Stimulated activated CD8-positive, alpha-beta memory T cell treated with anti-CD3 and anti-CD28 coated beads, Interleukin-2, amount 100 ng/mL, for 48 hours (primary cell): Measurements from ENCODE around the gene RHOBTB3.
A peak's percentile ranks its signal among the peaks of the same experiment; 100 is the strongest.

Experiments used
- DNase-seq, 2 donors: peaks; one replicate each; pipeline ENCODE4 v3.0.0-alpha.2; 2020; ENCODE audit warnings: low read depth in 2 of 2

RHOBTB3 gene

DNA sequence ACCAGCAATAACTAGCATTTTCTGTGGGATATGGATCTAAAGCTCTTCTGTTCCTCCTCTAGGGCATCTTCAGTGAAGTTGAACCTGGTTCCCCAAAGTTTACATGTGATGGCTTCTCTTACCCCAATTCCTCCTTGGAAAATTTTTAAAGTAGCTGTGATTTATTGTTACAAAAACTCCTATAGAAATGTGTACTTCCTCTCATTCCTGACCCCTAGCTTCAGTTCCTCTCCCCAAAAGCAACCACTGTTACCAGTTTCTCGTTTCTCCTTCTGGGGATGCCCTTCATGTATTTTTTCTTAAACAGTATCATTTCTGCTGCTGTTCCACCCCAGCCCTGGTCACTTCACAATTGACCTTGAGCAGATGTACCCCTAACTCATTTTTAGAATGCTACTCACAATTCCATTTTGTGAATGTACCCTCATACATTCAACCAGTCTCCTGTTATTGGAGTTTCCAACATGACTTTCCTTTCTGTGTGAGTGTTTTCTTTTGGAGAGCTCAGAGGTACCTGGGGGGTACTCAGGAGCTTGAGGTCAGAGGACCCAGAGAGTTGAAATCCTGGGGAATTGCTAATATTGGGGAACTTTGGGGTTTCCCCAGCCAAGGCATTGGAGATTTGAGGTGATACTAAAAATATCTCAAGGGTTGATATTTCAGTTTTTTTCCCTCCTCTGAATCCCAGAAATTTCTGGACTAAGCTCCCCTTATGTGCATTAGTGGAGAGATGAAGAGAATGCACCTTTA is 110.0 kb downstream of the RHOBTB3 start:
- no peak for DNase-seq

DNA sequence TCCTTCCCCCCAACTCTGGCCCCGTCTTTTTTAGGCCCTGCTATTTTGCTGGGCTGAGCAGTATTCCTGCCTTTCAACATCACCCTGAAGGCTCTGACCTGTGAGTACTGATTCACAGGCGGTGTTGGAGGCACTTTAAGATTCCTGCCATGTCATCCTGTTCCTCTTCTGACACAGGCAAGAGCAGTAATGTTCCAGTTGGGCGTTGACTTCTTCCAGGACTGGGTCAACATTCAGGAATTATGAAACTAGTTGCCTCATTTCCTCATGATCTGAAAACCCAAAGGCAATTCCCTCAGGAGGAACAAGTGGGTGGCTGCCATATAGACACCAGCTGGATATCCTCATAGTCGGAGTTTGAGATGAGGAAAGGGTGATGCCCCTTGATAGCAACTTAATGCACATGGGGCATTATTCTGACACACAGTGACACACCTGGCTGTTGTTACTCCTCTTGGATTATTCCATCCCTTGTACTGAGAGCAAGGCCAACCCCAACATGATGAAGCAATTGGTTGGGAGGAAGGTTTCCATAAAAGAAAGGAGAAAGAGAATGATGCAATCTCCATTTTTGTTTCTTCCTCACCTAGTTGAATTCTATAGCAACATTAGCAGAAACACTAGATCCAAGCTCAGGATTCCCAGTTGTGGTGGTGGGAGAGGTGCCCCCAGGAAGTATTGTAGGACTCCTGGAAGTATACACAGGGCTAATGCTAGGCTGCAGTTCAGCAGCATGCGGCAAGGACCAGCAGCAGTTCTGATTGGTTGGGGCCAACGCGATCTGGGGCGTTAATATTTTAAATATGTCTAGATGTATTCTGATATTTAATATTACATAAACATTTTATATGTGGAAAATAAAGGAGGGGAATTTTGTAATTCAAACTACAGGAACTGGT is 111.0 kb downstream of the RHOBTB3 start:
- DNase-seq: no peak

DNA sequence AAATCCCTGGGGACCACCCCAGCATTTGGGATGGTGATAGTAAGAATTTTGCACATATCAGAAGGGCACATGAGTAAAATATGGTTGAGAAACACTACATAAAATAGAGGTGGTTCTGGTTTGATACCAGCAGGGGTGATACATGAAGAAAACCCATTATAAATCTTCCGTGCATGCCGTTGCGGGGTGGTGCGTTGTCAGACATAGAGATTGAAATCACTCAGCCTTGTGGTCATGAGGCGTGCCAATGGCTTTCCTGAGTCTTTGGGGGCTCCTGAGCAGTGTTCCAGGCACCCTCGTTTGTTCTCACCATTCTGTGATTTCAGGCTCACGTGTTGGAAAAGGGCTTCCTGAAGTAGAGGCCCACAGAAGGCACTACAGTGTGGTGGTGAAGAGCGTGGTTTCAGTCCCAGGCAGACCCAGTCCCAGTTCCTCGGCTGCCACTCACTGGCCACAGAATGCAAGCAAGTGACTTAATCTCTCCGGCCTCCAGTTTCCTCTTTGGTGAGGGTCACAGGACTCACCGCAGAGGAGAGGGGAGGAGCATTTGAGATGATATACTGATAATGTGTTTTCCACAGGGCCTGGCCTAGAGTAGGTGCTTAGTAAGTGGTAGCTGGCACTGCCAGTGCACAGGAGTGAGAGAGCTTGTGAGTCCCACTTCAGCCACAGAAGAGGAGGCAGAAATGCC is 111.9 kb downstream of the RHOBTB3 start:
- DNase-seq: peak; percentile 35 to 41

DNA sequence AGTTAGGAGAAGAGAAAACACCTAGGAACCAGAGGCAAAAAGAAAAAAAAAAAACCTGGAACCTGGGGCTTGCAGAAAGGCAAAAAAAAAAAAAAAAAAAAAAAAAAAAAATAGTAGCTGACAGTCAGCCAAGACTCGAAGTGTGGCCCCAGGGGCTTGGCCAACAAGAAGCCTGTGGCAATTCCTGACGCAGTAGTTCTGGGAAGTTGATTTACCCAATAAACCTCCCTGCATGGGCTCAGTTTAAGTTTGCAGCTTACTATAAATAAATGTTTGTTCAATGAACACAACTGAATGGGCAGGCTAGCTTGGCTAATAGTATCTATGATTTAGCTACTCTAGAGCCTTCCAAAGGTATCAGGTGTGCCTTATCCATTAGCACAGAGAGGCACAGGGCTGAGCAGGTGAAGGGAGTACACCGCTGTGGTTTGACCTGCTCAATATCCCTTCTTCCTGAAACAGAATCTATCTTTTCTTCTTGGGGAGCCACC is 112.6 kb downstream of the RHOBTB3 start:
- no peak for DNase-seq

DNA sequence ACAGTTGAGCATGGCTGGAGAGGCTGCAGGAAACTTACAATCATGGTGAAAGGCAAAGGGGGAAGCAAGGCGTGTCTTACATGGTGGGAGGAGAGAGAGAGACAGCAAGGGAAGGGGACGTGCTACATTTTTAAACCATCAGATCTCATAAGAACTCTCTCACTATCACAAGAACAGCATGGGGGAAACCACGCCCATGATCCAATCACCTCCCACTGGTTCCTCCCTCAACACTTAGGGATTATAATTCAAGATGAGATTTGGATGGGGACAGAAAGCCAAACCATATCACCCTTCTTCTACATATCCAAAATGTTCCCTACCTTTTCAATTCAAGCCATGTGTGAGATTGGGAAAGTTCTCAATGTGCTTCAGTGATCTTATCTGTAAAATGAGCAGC is 114.3 kb downstream of the RHOBTB3 start:
- DNase-seq: no peak
